HL-60/S4 treated with retinoic acid at 250 ng/mL for 4 days and 3 days (cell line): Measurements from ENCODE around the gene NCAPG.

ENCODE experiments used
- in situ Hi-C: fragments of 300-500 bp; cut with MboI; formaldehyde crosslinking; loops from 2 replicates; pipeline ENCODE4 v1.7.0; 2022; ENCODE audit warnings: low sequenced_read_pairs

The NCAPG gene

DNA sequence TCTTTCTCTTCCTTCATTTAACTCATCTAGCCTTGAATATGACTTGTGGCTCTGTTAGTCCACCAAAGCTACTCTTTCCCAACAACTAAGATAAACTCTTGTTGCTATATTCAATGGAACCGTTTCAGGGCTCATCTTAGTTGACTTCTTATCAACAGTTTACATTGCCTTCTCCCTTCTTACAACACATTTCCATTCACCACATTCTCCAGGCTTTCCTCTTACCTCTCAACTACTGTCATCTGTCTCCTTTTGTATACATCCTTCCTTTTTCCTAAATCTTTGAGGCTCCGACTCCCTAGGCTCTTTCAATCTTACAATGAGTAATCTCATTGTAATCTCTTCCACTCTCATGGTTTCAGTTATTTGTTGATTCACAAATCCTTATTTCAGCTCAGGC, 58.5 kb downstream of the NCAPG start:
- in situ Hi-C loops, result no loop called here

DNA sequence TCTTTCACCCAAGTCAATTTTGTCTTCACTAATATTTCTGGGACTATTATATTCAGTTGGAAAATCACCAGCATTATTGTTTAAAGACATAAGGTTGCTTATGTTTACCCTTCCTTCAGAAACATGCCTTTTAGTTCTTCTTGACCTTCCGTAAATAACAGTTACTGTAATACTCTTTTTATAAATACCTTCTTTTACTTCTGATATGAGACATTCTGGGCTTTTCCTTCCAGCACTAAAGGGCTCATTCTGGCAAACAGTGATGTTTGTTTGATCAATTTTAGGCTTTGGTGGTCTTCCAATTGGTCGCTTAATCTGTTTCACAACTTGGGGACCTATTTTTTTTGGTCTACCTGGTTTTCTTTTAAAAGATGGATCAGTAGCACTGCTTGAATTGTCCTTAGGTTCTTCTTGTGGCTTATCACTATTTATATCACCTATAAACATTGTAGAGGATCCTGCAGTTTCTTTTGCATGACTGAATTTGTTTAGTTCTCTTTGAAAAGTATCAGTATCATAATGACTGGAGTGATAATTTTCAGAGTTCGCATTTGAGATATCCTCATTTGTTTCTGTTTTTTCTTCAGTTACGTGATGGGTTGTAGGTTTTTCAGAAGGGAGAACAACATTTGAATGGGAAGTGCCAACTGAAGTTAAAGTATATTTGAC, 64.8 kb downstream of the NCAPG start:
- in situ Hi-C loops, result no loop called here

DNA sequence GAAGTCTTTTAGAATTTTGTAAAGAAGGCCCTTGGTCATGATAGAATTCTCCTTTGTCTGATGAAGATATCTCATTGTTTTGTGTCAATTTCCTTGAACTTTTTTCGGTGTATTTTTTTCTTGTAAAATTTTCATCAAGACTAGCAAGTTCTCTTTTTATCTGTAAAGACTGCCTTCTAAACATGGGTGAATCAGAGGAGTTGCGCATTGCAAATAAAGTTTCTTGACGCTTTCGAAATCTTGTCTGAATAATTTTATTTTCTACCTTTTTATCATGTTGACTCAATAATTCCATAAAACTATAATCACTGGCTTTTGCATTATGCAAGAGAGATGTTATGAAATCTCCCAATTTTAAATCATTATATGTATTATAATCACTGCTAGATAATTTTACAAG, 66.2 kb downstream of the NCAPG start:
- in situ Hi-C loops, result no loop called here

DNA sequence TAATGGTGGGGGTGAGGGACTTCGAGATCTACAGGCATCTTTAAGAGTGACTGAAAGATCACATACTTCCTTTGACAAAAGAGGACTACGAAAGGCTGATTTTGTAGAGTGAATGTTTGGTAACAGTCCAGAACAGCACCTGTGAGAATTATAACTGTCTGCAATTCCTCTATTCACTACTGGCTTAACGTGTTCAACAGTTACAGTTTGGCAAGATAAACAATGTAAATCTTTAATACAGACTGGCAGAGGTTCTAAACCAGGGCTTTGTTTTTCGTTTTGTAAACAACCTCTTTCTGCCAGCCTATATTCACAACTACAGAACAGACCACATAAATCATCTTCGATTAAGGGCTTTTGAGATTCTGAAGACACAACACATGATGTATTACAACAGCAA, 66.9 kb downstream of the NCAPG start:
- in situ Hi-C loops, result no loop called here

DNA sequence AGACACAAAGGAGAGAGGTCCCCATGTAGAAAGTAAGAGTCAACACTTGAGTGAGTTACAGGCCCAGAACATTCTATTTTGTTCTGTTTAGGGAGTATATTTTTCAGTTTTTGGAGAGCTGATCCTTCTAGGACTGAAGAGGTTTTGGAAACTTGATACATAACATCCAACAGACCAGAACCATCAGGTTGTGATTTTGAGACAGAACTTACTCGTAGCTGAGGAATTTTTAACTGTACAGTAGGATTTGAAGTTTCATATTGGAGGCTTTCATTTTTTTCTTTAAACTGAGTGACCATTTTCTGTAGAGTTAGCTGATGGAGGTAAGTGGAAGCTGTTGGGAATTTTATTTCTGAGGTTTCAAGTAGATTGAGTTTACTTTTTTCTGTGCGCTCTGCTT, 73.3 kb downstream of the NCAPG start:
- in situ Hi-C loops, result no loop called here

DNA sequence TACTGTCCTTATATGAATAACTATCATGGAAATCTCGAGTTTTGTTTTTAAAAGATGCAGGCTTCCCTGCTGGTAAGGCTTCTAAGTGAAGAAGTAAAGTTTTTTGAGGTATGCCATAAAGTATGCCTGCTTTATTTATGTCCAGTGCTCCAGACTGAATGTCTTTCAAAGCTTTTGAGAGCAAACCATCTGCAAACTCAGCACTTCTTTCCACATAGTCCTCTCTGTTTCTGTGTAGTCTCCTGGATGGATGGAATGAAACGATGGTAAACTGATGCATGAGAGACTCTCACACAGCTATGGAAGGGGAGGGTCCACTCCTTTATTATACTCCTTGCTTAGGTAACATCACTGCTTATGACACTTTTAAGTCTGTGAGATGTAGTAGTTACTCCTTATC, 73.7 kb downstream of the NCAPG start:
- in situ Hi-C loops, result no loop called here

DNA sequence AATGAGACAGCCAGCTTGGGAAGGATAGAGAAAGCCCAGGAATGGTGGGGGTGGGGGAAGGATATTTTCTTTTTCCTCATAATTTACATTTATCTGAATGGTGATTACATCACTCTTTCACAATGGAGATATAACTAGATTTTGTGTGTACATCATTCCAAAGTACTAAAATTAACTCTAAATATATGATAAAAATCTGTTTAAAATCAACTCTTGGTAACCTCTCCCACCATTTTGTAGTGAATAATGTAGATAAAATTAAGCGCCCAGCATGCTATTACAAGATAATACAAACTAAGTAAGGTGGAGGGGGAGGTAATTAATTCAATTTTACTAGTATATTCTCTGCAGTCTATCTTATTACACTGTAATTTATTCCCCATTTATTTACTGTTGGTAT, 78.9 kb downstream of the NCAPG start:
- in situ Hi-C loops, result no loop called here

DNA sequence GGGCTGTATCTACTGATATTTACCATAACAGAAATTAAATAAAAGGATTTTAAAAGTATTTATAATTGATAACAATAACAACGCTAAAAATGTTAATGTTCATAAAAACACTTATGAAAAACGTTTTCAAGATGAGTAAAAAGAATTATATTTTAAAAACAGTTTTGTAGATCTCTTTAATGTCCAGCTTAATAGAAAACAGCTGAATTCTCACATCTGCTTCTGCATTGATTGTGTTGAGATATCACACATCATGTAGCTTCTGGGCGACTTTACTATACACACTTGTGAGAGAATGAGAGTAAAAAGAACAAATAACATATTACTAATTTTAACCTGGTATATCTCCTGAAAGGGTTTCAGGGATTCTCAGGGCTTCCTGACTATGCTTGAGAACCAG, 83.6 kb downstream of the NCAPG start:
- in situ Hi-C loops, result no loop called here
